Loucy (cell line): ENCODE data around the gene CDK13.

Experiments used
- H2AFZ ChIP-seq: fragments of 200-600 bp; sonication (generic); 2 replicates; pipeline ENCODE4 v1.6.0; 2016; ENCODE audit warnings: antibody characterized with exemption, mild to moderate bottlenecking, low read length, moderate library complexity
- H3F3A ChIP-seq: fragments of 200-600 bp; 2 replicates; pipeline ENCODE4 v1.6.0; 2016; ENCODE audit warnings: antibody characterized with exemption, low read depth, mild to moderate bottlenecking
- H3K27me3 ChIP-seq: fragments of 200-600 bp; sonication (generic); 2 replicates; pipeline ENCODE4 v1.6.1; 2014; ENCODE audit warnings: low read length, mild to moderate bottlenecking; ENCODE audit not compliant: insufficient read depth, poor library complexity, severe bottlenecking
- H3K36me3 ChIP-seq: fragments of 200-600 bp; sonication (generic); 2 replicates; pipeline ENCODE4 v1.6.1; 2016; ENCODE audit warnings: low read length; ENCODE audit not compliant: insufficient read depth
- H3K4me1 ChIP-seq: fragments of 200-600 bp; sonication (generic); 2 replicates; pipeline ENCODE4 v1.5.1; 2014; ENCODE audit warnings: low read length, mild to moderate bottlenecking; ENCODE audit not compliant: insufficient read depth, poor library complexity, severe bottlenecking
- H3K4me2 ChIP-seq: fragments of 200-600 bp; sonication (generic); 2 replicates; pipeline ENCODE4 v1.6.0; 2014; ENCODE audit warnings: antibody characterized with exemption, low read length, low read depth, mild to moderate bottlenecking; ENCODE audit not compliant: poor library complexity, severe bottlenecking
- H3K4me3 ChIP-seq: fragments of 200-600 bp; sonication (generic); 2 replicates; pipeline ENCODE4 v1.5.1; 2014; ENCODE audit warnings: low read length, mild to moderate bottlenecking, mixed read lengths; ENCODE audit not compliant: poor library complexity, severe bottlenecking
- H3K79me2 ChIP-seq: fragments of 200-600 bp; sonication (generic); 2 replicates; pipeline ENCODE4 v1.6.1; 2014; ENCODE audit warnings: low read length; ENCODE audit not compliant: insufficient read depth
- H3K9ac ChIP-seq: fragments of 200-600 bp; sonication (generic); 2 replicates; pipeline ENCODE4 v1.6.0; 2014; ENCODE audit warnings: mild to moderate bottlenecking, low read depth, low read length, moderate library complexity; ENCODE audit not compliant: poor library complexity, severe bottlenecking
- H3K9me2 ChIP-seq: fragments of 200-600 bp; sonication (generic); replicated peaks from 2 replicates; pipeline ENCODE4 v1.6.1; 2016; ENCODE audit warnings: low read depth, low read length, mixed read lengths
- H3K9me3 ChIP-seq: fragments of 200-600 bp; sonication (generic); 2 replicates; pipeline ENCODE4 v1.6.1; 2014; ENCODE audit warnings: mild to moderate bottlenecking, antibody characterized with exemption, low read length, low read depth; ENCODE audit not compliant: insufficient read depth
- H4K20me1 ChIP-seq: fragments of 200-600 bp; sonication (generic); 2 replicates; pipeline ENCODE4 v1.6.0; 2014; ENCODE audit warnings: antibody characterized with exemption, low read length, mild to moderate bottlenecking; ENCODE audit not compliant: insufficient read depth, poor library complexity, severe bottlenecking
- CTCF ChIP-seq: fragments of 200-600 bp; sonication (generic); conservative IDR thresholded peaks from 2 replicates; pipeline ENCODE4 v1.5.1; 2014; ENCODE audit warnings: mild to moderate bottlenecking, antibody characterized with exemption, low read length
- EZH2phosphoT487 ChIP-seq: fragments of 200-600 bp; IDR thresholded peaks from 2 replicates; pipeline ENCODE4 v1.6.1; 2018; ENCODE audit warnings: antibody characterized with exemption, mild to moderate bottlenecking, moderate library complexity, borderline replicate concordance

CDK13 gene

GRCh38 chr7:39967406-39968161 lies 17.5 kb downstream of the CDK13 start:
- H3K36me3 ChIP-seq: no peaks in the 10 kb centered on the region
- no peaks in the 10 kb centered on the region for H3K9me3 ChIP-seq
- H3K4me1 ChIP-seq: peaks cover 3% of the 10 kb centered on the region
- H3K79me2 ChIP-seq: peaks cover 79% of the 10 kb centered on the region
- H4K20me1 ChIP-seq: peaks cover 35% of the 10 kb centered on the region
- no peak overlapping the region for H3K4me2 ChIP-seq
- no peaks in the 10 kb centered on the region for H3K27me3 ChIP-seq
- no peak overlapping the region for H2AFZ ChIP-seq
- no peaks in the 10 kb centered on the region for H3F3A ChIP-seq
- TF ChIP-seq CTCF (no peak), EZH2phosphoT487 (no peak)
- H3K4me3 ChIP-seq: no peak overlapping the region
- H3K9ac ChIP-seq: no peak overlapping the region
- H3K9me2 ChIP-seq: no peaks in the 10 kb centered on the region

- H3K9me3 ChIP-seq: no peaks in the 10 kb centered on the region
- peaks cover 52% of the 10 kb centered on the region for H4K20me1 ChIP-seq
- no peaks in the 10 kb centered on the region for H3K36me3 ChIP-seq
- H3K4me1 ChIP-seq: peaks cover 3% of the 10 kb centered on the region
- no peak overlapping the region for H3K9ac ChIP-seq
- no peak overlapping the region for H3K4me2 ChIP-seq
- TF ChIP-seq CTCF (no peak), EZH2phosphoT487 (no peak)
- no peaks in the 10 kb centered on the region for H3K9me2 ChIP-seq
- H3K4me3 ChIP-seq: no peak overlapping the region
- H3K27me3 ChIP-seq: no peaks in the 10 kb centered on the region
- no peak overlapping the region for H2AFZ ChIP-seq
- H3F3A ChIP-seq: no peaks in the 10 kb centered on the region
- peaks cover 91% of the 10 kb centered on the region for H3K79me2 ChIP-seq
Measured at GRCh38 chr7:39969431-39969830, 19.4 kb downstream of the CDK13 start.

- peaks cover 71% of the 10 kb centered on the region for H4K20me1 ChIP-seq
- H3K4me3 ChIP-seq: no peak overlapping the region
- H2AFZ ChIP-seq: no peak overlapping the region
- peaks cover 100% of the 10 kb centered on the region for H3K79me2 ChIP-seq
- no peaks in the 10 kb centered on the region for H3F3A ChIP-seq
- no peak for TF ChIP-seq EZH2phosphoT487
- no peak for TF ChIP-seq CTCF
- no peaks in the 10 kb centered on the region for H3K9me3 ChIP-seq
- H3K4me2 ChIP-seq: no peak overlapping the region
- no peaks in the 10 kb centered on the region for H3K27me3 ChIP-seq
- no peaks in the 10 kb centered on the region for H3K9me2 ChIP-seq
- no peak overlapping the region for H3K9ac ChIP-seq
- peaks cover 3% of the 10 kb centered on the region for H3K4me1 ChIP-seq
- H3K36me3 ChIP-seq: no peaks in the 10 kb centered on the region
Measured at GRCh38 chr7:39971924-39972323, 21.9 kb downstream of the CDK13 start.
